HG03521 (cell line): ENCODE measurements around the gene ZNF879.

Experiments
- ATAC-seq: cut with Tn5 transposase; IDR thresholded peaks from one replicate; pipeline ENCODE4 v1.9.1; 2021; ENCODE audit warnings: mild to moderate bottlenecking, moderate library complexity; ENCODE audit not compliant: unreplicated experiment

The ZNF879 gene

DNA sequence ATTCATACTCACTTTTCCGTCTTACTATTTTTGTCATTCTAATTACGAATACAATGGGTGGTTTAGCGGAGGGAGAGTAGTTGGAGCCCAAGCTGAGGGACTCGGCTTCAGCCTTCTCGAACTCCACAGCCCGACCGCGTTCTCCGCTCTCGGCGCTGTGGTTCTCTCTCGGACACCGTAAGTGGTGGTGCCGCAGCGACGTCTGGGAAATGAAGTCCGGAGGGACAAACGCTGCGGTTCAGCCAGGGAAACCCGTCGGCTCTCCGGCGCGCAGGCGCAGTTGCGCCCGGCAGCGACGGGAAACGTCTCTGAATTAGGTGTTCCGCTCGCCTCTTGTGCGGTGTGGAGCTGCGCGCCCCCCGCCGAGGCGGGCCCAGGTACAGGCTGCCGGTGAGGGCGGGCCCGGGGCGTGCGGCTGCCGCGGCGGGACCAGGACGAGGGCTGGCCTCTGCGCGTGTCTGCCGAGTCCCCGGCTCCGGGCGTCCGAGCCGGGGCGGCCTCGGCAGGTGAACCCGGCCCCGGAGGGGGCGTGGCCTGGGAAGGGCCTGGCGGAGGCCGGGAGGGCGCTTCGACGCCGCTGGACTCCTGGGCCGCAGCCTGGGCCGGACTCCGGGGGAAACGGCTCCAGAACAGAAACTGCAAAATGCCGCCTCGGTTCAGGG lies at the start of gene ZNF879:
Gene ZNF879, plus strand, starts transcription at position 277 of the 662 bp plus-strand sequence. CDS start 1,201 bp downstream, outside the sequence.
- ATAC-seq = no peak

DNA sequence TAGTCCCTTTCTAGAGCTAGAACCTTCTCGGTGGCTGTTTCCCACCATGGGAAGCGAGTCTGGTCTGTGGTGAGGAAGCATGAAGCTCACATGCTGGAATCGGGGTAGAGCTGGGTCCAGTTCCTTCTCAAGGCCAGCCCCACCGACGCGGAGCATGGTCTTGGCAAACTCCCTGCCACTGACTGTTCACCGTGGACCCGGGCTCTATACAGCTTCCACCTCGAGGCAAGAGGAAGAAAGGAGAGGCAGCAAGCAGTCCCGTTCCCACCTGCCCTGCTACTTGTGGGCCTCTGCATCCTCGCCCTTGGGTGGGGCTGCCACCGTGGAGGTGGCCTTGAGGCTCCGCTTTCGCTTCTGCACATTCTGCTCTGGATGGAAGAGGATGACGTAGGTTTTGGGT lies 42.2 kb upstream of the ZNF879 start:
- ATAC-seq = no peak

DNA sequence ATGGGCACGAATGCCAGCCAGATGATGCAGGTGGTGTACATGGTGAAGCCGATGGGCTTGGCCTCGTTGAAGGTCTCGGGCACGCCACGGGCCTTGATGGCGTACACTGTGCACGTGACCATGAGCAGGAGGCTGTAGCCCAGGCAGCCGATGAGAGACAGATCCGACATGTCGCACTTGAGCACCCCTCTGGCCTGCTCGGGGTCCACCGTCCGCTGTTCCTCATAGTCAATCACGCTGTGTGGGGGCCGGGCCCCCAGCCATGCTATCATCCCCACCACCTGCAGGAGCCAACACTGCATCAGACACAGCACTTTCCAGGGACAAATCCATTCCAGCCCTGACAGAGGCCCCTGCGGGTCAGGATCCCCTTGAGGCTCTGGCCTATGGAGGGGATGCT lies 40.7 kb upstream of the ZNF879 start:
- ATAC-seq = no peak

DNA sequence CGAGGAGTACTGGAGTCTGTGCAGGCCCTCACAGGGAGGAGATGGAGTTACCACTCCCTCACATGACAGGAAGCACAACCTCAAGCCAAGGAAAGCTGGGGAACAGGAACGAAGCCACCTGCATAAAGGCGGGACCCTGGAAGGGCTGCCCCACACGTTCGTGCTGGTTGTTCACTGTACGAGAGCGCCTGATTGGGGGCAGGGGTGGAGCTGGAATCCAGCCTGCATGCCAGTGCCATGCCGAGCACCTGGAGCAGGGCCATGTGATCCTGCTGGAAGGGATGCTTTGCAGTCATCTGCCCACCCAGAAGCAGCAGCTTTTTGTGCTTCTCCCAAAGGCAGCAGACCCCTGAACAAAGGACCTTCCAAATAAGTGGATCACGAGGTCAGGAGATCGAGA lies 39.9 kb upstream of the ZNF879 start:
- ATAC-seq = no peak

DNA sequence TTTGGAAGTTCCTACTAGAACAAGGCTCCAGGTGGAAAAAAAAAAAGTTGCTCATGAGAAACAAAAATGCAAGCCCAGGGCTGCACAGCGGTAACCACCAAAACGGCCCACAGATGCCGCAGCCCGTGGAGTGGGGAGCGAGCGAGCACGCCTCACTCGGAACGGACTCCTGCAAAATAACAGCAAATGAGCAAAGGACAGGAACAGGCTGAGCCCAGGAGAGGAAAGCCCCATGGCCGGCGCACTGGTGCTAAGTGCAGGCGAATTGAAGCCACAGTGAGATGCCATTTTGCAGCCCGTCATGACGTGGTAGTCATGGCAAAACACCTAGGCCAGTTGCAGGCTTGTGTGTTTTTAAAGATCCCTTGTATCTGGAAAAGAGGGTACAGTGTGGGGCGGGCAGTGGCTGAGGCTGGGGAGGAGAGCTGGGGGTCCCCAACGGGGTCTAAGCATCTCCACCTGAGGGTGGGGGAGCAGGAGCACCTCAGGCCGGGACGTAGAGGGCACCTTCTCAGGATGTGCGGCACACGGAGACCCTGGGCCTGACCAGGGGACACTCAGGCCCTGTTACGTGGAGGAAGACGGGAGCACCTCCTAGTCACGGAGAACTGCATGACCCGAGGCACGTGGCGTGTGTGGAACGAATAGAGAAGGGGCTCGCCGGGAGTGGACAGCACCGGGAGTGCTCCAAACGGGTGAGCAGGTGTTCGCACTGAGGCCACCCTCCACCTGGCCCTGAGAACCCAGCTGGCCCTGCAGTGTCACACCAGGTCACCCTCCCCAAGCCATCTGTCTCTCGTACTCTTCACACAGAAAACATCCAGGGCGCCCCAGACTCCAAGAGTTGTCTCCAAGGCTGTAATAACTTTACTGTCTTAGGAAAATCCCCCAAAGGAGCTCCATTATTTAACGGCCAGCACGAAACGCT lies 39.2 kb upstream of the ZNF879 start:
- ATAC-seq = no peak

DNA sequence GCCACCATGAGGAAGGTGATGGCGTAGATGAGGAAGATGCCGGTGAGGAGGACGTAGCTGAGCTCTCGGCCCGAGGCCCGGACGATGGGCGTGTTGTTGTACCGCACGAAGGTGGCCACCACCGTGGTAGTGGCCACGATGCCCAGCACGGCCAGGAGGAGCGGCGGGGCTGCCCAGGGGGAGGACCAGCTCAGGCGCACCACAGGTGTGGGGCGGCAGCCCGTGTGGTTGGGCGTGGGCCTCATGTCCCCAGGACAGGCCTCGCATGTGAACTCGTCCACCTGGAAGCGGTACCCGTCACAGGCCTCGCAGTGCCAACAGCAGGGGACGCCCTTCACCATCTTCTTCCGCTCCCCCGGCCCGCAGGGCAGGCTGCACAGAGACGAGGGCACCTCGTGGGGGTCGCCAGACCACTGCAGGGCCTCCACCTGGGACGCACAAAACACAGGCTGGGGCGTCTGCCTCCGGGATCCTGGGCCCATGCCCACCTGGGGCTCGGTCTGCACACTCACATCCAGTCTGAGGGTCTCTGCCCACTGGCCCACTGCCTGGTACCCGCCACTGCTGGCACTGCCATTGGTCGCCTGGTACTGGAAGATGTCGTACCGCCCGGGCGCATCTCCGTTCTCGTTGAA lies 37.2 kb upstream of the ZNF879 start:
- no peak for ATAC-seq

DNA sequence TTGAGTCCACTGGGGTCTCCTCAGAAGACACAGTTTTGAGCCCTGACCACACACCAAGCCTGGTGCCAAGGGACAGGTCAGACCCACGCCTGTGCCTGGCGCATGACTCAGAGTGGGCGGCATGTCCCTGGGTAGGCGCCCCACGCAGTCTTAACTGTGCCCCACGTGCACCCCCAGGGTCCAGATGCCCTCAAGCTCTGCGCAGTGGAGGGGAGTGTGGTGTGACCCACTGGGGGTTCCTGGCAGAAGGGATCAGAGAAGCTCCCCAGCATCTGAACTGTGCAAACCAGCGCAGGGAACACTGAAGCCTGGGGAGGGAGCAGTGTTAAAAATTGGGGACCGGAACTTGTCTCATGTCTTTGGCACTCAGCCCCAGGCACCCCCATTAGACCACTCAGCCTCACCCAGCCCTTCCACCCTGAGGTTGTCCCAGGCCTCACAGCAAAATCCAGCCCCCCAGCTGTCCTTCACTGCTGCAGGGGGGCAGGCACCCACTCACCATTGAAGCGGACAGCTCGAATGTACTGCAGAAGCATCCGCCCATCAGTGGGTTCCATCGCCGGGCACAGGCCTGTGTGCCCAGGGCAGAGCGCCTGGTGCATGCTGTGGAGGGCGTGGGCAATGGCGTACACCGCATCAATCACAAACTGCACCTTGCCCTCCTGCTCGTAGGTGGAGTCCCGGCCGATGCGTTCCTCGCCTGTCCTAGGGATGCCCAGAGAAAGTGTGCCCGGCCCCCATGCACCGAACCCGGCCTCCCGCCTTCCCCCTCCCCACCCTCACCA lies 35.0 kb upstream of the ZNF879 start:
- no peak for ATAC-seq

DNA sequence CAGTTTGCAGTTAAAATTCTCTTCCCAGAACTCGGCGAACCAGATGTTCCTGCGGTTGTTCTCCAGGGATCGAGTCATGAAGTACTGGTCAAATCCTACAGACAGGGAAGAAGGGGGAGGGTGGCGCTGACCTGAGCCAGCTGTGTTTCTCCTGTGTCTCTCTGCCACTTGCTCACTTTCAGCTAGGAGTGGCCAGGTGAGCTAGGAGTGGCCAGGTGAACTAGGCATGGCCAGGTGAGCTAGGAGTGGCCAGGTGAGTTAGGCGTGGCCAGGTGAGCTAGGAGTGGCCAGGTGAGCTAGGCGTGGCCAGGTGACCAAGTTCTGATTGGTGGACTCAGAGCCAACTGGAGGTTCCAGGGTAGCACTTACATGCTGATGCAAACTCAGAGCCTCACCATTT lies 34.3 kb upstream of the ZNF879 start:
- no peak for ATAC-seq

DNA sequence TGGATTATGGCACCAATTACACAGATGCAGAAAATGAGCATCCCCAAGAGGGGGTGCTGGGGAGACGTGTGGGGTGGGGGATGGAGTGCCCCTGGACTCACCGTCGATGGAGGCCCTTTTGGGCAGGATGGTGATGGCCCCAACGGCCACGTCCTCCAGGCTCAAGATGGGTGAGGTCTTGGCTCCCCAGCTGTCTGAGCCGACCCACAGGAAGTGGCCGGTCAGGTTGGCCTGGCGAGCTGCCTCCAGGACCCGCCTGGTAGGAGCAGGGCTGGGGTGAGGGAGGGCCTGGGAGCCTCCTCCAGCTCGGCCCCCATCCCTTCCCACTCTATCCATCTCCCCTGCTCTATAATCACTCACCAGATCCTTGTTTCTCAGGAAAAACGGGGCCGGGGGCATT lies 33.1 kb upstream of the ZNF879 start:
- ATAC-seq = no peak

DNA sequence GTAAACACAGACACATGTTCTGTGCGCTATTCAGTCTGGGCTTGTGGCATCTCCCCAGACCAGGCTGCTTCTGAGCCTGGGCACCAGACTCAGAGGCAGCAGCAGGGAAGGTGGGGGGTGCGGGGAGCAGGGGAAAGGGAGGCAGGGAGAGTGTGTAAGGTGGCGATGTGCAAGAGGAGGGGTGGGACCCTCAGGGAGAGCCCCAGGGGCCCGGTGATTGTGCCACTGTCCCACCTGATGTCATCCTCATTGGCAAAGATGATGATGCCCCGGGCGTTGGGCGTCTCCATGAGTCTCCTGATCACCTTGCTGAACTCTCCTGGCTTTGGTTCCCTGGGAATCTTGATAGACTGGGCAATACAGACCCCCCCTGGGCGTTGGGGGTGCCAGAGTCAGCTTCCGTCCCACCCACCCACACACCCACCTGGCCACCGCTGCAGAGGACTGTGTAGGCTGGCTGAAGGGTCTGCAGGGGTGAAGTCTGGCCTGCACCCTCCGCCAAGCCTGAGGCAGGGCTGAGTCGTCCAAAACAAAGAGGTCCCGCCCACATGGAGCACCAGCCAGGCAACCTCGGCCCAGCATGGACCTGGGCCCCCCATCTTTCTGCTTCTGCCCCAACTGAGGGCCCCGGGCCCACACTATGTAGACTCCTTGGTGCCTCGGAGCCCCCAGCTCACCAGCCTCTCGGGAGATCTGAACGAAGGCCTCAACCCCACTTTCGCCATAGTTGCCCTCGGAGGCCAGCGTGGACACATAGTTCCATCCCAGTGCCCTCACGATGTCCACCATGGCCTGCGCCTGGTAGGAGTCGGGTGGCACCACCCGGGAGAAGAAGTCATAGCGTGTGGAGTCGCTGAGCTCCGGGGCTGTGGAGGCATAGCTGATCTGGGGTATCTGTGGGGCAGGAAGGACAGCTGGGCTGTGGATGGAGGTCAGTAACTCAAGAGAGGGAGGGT lies 32.1 kb upstream of the ZNF879 start:
- ATAC-seq = no peak

DNA sequence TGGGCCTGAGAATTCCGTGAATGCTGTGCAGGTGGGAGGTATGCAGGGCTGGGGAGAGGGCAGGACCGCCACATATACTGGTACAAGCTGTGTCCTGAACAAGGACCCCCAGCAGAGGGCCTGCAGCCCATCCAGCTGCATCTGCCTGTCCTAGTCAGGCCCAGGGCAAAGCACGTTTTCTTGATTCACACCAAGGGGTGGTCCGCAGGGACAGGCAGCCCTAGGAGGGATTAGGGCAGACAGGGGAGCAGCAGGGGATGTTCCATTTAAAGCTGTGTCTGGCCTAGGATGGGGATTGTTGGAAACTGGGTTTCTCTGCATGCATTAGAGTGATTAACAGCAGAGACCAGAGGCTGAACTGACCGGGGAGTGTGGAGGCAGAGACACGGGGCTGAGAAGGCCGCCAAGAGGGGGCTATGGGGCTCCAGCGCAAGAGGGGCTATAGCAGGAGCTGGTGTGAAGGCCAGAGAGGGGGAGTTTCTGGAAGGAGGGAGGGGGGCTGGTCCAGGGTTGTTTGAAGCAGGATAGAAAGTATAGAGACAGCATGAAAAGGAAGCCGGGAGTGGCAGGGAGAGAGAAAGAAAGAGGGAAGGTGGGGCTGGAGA lies 31.2 kb upstream of the ZNF879 start:
- ATAC-seq = no peak

DNA sequence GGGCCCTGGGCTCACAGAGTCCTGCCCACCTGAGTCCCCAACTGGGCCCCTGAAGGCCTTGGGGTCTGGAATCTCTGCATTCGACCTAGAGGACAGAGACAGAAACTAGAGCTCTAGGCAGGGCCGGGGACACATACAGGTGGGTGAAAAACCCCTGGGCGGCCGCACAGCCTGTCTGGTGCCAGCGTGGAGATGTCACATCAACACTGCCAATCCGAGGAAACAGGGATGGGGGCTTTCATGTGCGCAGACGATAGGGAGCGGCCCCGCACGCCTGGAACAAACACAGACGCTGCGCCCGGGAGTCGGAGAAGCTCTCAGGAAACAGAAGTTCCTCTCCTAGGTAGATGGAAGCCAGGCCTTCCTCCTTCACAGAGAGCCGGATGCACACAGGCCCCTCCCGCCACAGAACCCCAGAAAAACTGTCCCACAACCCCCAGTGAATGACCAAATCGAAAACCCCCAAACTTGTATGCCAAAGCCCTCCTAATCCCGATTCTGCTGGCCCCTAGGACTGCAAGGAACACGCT lies 30.3 kb upstream of the ZNF879 start:
- no peak for ATAC-seq

DNA sequence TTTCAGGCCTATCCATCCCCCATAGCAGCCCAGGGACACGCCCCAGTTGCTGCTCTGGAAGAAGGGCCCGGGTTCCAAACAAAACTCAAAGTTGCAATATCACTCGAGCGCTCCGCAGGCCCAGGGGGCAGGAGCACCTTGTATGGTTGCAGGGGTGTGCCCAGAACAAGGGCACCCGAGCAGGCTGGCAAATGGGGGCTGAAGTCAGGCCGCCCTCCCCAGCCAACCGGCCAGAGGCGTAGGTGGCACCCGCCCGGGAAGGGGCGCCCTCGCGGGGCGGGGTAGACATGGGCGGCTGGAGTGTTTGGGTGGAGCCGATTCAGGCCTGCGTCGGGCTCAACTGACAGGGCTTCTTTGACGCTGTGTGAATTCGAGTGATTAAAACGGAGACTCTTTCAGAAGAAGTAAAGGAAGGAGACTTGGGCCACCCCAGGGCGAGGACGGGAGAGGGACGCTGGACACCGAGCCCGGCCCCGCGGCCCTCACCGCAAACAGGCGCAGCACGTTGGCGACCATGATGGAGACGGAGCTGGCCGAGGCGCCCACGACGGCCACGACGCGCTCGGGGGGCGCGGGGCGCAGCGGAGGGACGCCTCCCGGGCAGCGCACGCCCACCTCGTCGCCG lies 29.5 kb upstream of the ZNF879 start:
- no peak for ATAC-seq

DNA sequence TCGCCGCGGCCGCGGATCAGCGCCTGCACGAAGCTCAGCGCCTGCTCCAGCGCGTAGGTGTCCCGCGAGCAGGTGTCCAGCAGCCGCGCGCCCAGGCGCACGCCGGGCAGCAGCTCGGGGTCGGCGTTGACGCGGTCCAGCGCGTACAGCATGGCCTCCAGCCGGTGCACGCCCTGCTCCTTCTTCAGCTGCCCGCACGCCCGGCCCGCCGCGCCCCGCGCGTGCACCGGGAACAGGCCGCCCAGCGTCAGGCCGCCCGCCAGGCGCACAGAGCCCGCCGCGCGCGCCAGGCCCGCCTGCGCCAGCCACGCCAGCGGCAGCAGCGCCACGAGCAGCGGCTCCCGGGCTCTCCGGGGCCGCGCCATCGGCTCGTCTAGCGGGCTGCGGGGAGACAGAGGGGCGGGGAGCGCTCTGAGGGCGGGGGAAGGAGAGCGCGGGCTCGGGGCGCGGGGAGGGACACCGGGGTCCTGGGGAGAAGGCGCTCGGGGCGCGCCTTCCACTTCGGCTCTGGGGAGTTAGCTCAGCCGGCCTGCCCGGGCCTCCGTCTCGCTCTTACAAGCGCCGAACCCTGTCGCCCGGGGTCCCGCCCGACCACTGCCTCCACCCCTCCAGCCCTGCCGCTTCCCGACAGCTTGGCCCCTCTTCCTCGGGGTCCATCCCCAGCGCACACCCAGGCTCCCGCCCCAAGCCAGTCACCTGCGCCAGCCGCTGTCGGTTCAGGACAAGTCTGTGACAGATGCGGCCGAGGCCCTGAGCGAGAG lies 28.8 kb upstream of the ZNF879 start, which contains the start of gene GRM6:
Gene GRM6, minus strand, starts transcription at position 741 of the 761 bp plus-strand sequence. Its CDS starts 376 bp downstream, at position 365.
- no peak for ATAC-seq

DNA sequence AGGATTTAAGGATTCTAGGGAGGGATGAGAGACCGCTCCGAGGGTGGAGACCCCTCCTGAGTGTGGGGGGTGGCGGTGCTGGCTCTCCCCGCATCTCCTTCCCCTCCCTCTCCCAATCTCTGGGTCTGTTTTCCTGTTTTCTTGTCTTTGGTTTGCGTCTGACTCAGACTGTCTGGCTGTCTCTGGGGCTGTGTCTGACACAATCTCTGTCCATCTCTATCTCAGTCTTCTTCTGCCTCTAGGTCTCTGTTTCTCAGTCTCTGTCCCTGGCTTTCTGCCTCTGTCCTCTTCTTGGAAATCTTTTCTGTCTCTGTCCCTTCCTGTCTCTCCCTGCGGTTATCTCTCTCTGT lies 28.3 kb upstream of the ZNF879 start:
- no peak for ATAC-seq

DNA sequence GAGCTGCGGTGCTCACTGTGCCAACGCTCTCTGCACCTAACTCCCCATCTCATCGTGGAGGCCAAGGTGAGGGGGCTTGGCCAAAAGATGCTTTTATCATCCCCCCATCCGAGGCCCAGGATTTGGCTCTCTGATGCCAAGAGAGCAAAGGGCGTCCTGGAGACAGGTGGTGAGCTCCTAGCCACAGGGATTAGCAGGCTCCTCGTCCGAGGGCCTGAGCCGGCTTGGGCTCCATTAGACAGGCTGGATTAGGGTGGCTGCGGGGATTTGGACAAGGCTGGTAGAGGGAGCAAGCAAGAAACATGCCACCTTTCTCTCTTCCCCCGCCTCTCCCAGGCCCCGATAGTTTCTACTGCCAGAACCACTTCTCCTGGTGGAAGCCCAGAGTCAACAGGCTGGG lies 27.4 kb upstream of the ZNF879 start:
- ATAC-seq = no peak

DNA sequence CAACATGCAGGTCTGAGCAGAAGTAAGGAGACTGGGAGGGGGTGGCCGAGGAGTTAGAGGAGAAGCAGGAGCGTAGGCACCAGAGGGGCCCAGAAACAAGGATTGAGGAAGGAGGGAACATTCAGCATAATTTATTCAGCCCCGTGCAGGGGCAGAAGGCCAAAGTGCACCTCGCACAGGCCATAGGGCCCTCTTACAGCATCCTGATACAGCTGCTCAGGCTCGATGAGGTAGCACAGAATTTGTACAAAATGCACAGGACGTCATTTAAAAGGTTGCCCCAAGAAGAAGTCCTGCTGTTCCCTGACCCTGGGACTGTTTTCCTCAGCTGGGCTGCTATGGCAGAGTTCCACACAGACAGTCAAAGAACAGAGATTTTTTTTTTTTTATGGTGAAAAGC lies 26.4 kb upstream of the ZNF879 start:
- no peak for ATAC-seq

DNA sequence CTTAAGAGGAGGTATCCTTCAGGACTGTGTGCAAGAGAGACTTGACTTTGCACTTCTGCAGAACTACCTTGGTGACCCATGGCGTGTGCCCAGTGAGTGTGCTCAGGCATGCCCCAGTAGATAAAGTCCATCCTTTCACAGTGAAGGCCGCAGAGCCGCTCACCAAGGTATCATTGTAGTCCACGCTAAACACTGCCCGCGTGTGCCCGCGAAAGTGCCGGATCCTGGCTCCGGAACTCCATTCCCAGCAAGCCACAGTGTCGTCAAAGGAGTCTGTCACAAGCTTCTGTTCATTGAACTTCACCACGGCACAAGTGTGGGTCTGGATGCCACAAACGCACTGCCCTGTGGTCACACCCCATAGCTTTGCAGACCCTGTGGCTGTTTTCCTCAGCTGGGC lies 25.2 kb upstream of the ZNF879 start:
- ATAC-seq = no peak
